ENCODE results near the gene BCL2L1. TPM values are rescaled to one million over a fixed set of nuclear protein-coding genes. Genes with fewer than 3 reads are reported as not detected.

The BCL2L1 gene
- total and polyA plus RNA-seq, 2 experiments from 2014 or later, result 42.4 to 110 TPM

DNA sequence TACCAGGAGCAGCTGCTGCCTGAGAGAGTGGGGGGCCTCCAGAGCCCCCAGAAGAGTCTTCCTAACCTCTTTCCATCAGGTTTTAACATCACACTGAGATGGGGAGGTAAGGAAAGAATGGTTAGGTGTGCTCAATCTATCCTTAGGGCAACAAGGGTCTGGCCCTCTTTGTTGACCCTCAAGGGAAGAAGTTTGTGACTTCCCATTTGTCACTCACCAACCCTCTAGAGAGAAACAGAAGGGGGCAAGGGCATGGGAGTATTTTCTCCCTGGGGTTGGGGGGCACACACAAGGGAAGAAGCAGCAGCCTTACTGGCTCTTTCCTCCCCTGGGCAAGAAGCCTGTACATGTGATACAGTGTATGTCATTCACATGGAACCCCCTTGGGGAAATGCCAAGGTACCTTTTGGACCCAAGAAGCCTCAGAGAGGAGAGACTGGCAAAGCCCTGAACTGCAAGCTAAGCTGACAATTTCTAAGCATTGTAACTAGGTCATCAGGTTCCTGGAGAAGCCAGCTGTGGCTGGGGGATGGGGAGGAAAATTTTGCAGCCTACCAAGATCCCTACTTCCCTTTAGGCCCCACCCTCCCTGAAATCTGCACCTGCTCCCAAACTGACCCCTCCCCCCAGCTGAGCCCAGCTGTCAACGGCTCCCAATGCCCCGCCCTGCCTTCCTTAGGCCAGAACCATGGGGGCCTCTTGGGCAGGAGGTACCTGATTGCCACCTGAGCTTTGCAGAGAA lies 14.5 kb downstream of the BCL2L1 start:
- H3K4me1 Mint-ChIP-seq, result peaks cover 54% of the 10 kb centered on the region
- no peak overlapping the region; the same call in 2 of the 3 replicates for H3K4me3 Mint-ChIP-seq
- TF ChIP-seq, protein P1, sequence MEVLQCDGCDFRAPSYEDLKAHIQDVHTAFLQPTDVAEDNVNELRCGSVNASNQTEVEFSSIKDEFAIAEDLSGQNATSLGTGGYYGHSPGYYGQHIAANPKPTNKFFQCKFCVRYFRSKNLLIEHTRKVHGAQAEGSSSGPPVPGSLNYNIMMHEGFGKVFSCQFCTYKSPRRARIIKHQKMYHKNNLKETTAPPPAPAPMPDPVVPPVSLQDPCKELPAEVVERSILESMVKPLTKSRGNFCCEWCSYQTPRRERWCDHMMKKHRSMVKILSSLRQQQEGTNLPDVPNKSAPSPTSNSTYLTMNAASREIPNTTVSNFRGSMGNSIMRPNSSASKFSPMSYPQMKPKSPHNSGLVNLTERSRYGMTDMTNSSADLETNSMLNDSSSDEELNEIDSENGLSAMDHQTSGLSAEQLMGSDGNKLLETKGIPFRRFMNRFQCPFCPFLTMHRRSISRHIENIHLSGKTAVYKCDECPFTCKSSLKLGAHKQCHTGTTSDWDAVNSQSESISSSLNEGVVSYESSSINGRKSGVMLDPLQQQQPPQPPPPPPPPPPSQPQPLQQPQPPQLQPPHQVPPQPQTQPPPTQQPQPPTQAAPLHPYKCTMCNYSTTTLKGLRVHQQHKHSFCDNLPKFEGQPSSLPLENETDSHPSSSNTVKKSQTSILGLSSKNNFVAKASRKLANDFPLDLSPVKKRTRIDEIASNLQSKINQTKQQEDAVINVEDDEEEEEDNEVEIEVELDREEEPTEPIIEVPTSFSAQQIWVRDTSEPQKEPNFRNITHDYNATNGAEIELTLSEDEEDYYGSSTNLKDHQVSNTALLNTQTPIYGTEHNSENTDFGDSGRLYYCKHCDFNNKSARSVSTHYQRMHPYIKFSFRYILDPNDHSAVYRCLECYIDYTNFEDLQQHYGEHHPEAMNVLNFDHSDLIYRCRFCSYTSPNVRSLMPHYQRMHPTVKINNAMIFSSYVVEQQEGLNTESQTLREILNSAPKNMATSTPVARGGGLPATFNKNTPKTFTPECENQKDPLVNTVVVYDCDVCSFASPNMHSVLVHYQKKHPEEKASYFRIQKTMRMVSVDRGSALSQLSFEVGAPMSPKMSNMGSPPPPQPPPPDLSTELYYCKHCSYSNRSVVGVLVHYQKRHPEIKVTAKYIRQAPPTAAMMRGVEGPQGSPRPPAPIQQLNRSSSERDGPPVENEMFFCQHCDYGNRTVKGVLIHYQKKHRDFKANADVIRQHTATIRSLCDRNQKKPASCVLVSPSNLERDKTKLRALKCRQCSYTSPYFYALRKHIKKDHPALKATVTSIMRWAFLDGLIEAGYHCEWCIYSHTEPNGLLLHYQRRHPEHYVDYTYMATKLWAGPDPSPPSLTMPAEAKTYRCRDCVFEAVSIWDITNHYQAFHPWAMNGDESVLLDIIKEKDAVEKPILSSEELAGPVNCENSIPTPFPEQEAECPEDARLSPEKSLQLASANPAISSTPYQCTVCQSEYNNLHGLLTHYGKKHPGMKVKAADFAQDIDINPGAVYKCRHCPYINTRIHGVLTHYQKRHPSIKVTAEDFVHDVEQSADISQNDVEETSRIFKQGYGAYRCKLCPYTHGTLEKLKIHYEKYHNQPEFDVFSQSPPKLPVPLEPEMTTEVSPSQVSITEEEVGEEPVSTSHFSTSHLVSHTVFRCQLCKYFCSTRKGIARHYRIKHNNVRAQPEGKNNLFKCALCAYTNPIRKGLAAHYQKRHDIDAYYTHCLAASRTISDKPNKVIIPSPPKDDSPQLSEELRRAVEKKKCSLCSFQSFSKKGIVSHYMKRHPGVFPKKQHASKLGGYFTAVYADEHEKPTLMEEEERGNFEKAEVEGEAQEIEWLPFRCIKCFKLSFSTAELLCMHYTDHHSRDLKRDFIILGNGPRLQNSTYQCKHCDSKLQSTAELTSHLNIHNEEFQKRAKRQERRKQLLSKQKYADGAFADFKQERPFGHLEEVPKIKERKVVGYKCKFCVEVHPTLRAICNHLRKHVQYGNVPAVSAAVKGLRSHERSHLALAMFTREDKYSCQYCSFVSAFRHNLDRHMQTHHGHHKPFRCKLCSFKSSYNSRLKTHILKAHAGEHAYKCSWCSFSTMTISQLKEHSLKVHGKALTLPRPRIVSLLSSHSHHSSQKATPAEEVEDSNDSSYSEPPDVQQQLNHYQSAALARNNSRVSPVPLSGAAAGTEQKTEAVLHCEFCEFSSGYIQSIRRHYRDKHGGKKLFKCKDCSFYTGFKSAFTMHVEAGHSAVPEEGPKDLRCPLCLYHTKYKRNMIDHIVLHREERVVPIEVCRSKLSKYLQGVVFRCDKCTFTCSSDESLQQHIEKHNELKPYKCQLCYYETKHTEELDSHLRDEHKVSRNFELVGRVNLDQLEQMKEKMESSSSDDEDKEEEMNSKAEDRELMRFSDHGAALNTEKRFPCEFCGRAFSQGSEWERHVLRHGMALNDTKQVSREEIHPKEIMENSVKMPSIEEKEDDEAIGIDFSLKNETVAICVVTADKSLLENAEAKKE (CRISPR knock-in tag; IDR thresholded peaks at IDR 0.05), result peak; percentile 37; the same call in 1 of the 2 replicates
- TF ChIP-seq, protein P2, sequence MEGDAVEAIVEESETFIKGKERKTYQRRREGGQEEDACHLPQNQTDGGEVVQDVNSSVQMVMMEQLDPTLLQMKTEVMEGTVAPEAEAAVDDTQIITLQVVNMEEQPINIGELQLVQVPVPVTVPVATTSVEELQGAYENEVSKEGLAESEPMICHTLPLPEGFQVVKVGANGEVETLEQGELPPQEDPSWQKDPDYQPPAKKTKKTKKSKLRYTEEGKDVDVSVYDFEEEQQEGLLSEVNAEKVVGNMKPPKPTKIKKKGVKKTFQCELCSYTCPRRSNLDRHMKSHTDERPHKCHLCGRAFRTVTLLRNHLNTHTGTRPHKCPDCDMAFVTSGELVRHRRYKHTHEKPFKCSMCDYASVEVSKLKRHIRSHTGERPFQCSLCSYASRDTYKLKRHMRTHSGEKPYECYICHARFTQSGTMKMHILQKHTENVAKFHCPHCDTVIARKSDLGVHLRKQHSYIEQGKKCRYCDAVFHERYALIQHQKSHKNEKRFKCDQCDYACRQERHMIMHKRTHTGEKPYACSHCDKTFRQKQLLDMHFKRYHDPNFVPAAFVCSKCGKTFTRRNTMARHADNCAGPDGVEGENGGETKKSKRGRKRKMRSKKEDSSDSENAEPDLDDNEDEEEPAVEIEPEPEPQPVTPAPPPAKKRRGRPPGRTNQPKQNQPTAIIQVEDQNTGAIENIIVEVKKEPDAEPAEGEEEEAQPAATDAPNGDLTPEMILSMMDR (conservative IDR thresholded peaks at IDR 0.05; ENCODE audit: low read depth in 2 of 2), result no peak
- no peak for TF ChIP-seq CREB1 (CRISPR knock-in tag; IDR thresholded peaks at IDR 0.05; ENCODE audit: low read depth)
- no peak for TF ChIP-seq JUNB (IDR thresholded peaks at IDR 0.05; ENCODE audit: unreplicated experiment)
- TF ChIP-seq ZNF114 (CRISPR knock-in tag; IDR thresholded peaks at IDR 0.05), result no peak
- Histone ChIP-seq H3K36me3 (ENCODE audit: insufficient read depth) (peaks cover 4% of the 10 kb centered on the region; the same call in 1 of the 2 replicates), H3K4me3 (peak overlapping the region; percentile 26; the same call in 1 of the 2 replicates), H3K4me1 (ENCODE audit: insufficient read depth) (peaks cover 50% of the 10 kb centered on the region), H4K20me1 (replicated peaks; ENCODE audit: insufficient read depth) (peaks cover 3% of the 10 kb centered on the region; the same call in 1 of the 2 replicates), H3K27me3 (ENCODE audit: insufficient read depth) (no peaks in the 10 kb centered on the region), H2AFZ (no peak overlapping the region), H3F3A (replicated peaks; ENCODE audit: low read depth) (peaks cover 18% of the 10 kb centered on the region; the same call in 1 of the 2 replicates), H3K4me2 (peak overlapping the region; percentile 73), H3K79me2 (replicated peaks; ENCODE audit: insufficient read depth) (peaks cover 96% of the 10 kb centered on the region), H3K27ac (ENCODE audit: low read depth) (peak overlapping the region; percentile 60), H3K9me2 (ENCODE audit: insufficient read depth) (no peaks in the 10 kb centered on the region)
- H3K27me3 Mint-ChIP-seq (ENCODE audit: insufficient read depth, low read depth, poor library complexity), result peaks cover 7% of the 10 kb centered on the region
- no peaks in the 10 kb centered on the region for H3K9me3 Mint-ChIP-seq
- ATAC-seq (peak; percentile 29), DNase-seq (ENCODE audit: low spot score) (peak; percentile 89)
- H3K36me3 Mint-ChIP-seq (ENCODE audit: low read depth), result peaks cover 35% of the 10 kb centered on the region
- peak overlapping the region; percentile 19; the same call in 1 of the 2 replicates for H3K27ac Mint-ChIP-seq

Measured in GM23338 (cell line).